GM19463 (cell line): ENCODE data around the gene SNX24.
A peak's percentile ranks its signal among the peaks of the same experiment; 100 is the strongest.

Experiments used
- ATAC-seq: cut with Tn5 transposase; IDR thresholded peaks from one replicate; pipeline ENCODE4 v1.9.1; 2021; ENCODE audit warnings: mild to moderate bottlenecking, moderate library complexity; ENCODE audit not compliant: unreplicated experiment

The SNX24 gene

DNA sequence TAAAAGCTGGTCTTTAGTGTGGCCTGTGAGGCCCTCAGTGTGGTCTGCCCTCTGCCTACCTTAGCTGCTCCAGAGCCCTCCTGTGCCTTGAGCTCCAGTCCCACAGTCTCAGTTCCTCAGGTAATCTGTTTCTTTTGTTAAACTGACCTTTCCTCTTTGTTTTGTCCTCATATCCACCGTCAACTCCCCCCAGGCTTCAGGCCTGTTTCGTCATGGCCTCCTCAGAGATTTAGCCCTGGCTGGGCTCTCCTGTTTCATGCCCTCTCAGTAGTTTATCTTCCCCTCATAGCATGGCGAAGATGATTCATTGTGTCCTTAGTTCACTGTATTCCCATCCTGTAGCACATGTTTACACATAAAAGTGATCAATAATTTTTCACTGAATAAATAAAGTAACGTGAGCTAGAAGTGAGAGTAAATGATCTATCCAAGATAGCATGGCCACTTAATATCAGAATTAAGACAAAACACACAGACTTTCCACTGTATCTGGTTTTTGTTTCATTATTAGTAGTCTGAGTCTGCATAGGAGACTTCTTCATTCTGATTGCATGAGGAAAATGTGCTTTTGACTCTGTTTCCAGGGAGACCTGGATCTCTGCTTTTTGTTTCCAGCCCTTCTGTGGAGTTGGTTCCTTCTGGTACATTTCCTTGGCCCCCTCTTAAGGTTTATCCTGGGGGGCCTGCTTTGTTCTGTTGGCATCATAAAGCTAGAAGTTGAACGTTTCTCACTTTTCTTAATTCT lies 70.5 kb downstream of the SNX24 start:
- ATAC-seq: peak; percentile 94

DNA sequence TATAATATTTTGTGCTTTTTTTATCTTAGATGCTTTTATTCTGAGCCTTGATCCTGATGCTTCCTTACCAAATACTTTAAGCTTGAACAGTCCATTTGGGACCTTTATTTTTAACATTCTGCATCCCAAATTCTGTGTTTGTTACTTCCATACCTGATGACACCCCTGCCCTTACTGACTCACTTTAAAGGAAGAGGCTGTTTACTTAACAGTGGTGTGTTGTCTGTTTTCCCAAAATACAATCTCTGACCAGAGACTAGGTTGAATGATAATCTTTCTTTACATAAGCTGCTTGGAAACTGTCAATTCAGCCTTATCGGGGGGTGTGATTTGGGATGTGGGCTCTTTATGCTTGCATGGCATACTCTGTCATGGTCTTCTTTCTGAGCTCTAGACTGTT lies 71.1 kb downstream of the SNX24 start:
- no peak for ATAC-seq

DNA sequence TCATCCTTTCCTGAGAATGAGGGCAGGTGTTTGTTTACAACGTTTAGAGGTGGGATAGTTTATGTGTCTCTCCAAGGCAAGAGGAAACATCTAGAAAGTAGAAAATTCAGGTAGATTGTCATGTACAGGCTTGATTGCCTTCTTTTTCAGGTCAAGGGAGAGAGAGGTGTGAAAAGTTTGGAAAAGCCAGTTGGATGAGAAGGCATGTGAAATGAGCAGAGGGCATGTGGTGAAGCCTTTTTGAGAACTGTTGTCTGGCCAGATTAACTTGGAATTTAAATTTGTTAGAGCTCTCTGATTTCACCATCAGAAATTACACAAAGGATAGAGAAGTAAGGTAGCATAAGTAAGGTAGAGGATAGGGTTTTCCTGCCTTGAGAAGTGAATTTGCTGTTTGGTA lies 74.6 kb downstream of the SNX24 start:
- ATAC-seq: no peak

DNA sequence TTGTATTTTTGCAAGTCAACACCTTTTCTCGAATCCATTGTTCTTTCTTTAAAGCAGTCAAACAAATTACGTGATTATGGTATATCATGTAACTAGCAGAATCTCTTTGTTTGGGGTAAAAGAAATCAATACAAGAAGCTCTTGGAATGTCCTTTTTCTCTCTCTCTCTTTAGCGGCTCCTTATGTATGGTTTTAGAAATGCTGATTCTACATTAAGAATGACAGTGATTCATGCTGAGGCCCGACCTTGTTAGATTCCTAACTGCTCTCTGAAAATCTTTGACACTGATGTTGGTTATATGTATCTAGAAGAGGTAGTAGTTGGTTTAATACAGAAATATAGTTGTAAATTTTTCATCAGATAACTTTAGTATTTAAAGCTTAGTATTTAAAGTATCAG lies 76.4 kb downstream of the SNX24 start:
- no peak for ATAC-seq

DNA sequence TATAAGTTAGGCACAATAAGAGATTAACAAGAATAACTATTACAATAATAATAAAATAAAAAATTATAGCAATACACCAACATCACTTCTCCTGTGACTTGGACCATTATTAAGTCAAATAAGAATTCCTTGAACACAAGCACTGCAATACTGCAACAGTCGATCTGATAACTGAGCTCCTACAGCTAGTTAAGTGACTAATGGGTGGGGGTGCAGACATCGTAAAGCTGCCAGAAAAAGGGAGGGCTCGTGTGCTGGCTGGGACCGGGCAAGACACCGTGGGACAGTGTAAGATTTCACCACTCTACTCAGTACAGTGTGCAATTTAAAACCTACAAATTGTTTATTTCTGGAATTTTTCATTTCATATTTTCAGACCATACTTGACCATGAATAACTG lies 78.8 kb downstream of the SNX24 start:
- ATAC-seq: no peak

DNA sequence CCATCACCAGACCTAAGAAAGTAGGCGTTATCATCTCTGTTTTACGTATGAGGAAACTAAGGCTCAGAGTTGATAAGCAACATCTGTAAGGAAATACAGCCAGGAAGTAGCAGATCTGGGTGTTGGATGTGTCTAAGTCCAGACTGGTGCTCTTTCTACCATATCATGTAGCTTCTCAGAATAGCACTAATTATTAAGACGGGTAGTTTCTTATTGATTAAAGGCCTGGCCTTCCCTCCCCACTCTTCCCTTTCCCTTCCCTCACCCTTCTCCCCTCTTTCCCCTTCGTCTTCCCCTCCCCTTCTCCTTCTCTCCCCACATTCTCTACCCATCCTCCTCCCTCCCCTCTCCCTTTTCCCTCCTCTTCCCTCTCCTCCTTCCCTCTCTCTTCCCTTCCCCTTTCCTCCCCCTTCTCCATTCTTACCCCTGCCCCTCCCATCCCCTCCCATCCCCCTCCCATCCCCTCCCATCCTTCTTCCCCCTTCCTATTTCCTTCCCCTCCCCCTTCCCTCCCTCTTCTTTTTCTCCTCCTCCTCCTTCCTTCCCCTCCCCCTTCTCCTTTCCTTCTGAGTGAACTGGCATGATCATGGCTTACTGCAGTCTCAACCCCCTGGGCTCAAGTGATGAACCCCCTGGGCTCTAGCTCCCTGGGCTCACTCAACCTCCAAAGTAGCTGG lies 79.4 kb downstream of the SNX24 start:
- ATAC-seq: no peak

DNA sequence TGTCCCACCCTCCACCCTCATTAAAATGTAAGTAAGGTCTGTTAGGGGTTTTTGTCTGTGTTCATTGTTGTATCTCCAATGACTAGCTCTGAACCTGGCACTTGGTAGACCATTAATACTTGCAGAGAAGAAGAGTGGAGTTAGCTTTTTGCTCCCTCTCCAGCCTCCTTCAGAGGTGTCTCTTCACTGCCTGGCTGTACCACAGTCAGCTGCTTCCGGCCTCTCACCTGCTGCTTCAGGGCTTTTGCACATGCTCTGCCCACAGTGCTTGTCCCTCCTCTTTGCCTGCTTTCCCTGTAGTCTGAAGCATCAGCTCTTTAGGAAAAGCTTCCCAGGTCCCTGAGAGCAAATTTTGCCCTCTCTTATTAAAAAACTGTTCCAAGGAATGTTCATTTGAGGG lies 83.6 kb downstream of the SNX24 start:
- no peak for ATAC-seq

DNA sequence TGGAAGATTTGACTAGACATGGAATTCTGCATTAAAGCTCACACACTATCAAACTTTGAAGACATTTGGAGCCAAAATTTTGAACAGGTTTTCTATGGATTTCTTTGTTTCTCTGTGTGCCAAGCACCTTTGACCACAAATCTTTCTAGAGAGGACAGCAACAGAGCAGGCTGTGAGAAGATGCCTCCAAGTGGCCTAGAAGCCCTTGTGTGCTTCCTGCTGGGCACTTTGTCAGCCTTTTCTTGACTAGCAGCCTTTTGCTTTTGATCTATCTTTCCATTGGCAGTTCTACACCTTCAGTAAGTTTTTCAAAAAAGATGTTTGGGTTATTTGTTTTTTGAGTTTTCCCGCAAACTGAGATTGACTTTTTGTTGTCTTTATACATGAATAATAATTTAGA lies 84.6 kb downstream of the SNX24 start:
- no peak for ATAC-seq

DNA sequence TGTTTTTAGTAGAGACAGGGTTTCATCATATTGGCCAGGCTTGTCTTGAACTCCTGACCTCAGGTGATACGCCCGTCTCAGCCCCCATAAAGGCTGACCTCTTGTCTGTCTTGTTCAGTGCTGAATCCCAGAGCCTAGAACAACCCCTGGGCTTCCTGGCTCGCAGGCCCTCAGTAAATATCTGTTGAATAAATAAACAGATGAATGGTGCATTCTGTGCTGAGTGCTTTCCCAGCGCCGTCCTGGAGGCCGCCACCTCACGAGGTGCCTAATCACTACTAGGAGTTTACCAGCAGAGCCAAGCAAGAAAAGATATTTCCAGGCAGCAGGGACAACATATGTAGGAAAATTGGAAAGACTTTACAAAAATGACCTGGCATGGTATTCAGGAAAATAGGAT lies 88.5 kb downstream of the SNX24 start:
- no peak for ATAC-seq

DNA sequence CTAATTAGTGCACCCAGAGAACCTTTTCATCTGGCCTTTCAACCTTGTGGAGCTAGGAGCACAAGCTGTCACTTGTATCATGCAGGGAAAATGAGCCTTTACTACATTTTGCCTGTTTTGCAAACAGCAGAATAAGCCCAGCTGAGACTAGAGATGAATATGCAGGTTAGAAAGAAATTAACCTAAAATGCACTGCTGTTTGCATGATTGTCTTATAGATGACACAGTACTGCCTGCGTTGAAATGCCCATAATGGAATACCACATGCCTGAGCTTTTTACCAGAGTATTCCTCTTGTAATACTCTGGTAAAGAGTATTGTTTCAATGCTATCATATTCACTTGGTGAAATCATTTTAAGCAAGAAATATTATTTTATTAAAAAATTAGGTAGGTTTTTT lies 90.7 kb downstream of the SNX24 start:
- no peak for ATAC-seq

DNA sequence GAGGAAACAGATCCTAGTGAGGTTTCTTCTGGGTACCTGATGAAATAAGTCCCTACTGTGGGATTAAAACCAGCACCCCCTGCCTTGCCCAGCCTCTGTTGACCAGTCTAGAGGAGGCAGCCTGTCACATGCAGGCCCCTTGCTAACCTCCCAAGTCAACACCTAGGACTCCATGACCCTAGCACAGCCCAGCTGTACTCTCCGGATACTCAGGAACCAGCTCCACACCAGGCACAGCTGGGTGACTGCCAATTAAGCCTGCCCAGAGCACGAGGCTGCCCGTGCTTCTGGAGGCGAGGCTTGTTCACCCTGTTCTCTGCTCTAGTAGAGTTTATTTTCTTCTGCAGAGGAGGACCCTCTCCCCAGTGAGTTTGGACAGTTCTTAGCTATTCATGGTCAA lies 92.5 kb downstream of the SNX24 start:
- no peak for ATAC-seq

DNA sequence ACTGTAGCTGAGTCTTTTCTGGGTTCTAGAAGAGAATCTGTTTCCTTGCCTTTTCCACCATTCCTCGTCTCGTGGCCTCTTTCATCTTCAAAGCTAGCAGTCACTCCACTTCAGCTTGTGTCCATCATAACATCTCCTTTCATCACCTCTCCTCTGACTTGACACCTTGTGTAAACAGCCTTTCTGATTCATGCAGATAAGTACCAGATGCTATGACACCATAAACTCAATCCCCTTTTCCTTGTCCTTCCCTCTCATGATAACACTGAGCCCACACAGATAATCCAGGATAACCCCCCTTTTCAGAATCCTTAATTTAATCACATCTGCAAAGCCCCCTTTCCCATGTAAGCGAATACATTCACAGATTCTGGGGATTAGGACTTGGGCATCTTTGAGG lies 95.5 kb downstream of the SNX24 start:
- no peak for ATAC-seq

DNA sequence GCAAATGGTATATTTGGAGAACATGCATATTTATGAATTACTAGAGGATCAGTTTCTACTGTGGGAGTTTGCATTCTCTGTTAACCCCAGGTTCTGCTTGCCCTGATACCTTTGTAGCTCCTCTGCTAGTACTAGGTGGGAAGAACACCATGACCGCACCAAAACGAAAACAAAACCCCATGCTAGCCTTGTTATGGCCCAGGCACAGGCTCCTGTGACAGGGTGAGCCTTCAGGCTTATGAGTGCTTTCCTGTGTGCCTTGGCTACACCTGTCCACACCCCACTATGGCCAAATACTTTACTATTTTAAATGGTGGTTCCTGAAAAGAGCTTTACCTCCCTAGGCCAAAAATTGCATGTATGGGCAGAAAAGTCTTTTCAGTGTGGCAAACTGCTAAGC lies 96.3 kb downstream of the SNX24 start:
- ATAC-seq: no peak

DNA sequence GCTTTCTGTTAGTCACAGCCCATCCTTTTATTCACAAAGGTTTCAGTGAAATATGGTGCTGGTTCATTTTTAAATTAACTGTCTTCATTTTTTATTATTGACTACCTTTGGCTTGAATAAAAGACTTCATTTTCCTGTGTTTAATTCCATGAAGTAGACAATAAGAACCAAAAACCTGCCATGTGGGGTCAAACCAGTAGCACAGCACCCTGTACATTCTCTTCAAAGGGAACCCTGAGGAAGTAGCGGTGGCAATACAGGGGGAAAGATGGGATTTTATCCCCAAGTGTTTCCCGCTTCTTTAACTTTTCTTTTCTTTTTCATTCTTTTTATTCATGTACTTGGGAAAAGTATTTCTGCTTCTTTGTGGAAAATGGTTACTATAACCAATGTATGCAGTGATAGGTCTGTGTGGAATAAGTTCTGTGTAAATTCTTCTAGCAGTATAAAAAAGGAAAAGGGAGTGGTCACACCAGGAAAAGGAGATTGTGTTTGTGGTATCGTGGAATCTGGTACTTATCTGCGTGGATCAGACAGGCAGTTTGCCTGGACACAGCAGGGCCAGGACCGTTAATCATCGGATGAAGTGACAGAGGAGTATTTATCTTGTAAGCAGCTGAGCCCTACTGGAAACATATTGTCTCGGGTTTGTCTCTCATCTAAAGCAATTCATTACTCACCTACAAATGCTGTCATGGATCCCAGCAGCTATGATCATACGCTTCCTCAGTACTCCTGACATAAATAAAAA lies 96.9 kb downstream of the SNX24 start:
- no peak for ATAC-seq

DNA sequence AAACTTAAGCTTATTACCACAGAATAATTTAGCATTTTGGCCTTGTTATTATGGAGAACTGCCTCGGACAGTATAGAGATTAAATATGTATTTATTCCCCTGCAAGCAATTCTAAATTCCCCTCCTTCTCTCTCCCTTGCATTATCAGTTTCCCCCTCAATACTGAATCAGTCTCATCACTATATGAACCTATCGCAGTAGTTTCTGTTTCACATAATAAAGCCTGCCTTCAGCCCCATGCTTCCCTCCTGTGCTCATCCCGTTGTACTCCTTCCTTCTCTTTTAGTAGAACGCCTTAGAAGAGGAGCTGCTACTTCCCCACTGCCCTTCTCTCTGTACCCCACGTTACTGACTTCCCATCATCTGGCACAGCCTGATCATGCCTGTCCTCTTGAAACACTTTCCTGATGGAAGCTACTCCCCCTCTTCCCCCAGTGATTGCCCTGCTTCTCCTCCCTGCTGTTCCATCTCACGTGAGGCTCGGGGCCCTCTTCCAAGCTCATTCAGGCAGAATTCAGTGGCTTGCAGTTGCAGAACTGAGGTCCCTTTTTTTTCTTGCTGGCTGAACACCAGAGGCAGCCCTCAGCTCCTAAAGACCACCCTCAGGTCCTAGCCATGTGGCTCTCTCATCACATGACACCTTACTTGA lies 97.8 kb downstream of the SNX24 start:
- no peak for ATAC-seq

DNA sequence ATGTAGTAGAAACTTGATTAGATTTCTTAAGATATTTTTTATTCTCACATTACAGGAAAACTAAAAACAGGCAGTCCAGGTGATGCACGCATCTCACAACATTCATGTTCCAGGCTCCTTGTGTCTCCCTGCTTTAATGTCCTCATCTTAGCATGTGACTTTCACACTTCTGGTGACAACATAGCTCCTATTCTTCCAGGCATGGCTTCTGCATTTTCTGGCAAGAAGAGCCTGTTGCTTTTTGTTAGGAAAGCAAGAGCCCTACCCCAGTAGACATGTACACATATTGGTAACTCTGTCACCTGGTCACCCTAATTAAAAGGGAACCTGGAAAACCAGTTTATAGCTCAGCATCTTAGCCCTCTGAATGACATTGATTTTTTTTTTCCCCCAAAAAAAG lies 98.6 kb downstream of the SNX24 start:
- ATAC-seq: no peak

DNA sequence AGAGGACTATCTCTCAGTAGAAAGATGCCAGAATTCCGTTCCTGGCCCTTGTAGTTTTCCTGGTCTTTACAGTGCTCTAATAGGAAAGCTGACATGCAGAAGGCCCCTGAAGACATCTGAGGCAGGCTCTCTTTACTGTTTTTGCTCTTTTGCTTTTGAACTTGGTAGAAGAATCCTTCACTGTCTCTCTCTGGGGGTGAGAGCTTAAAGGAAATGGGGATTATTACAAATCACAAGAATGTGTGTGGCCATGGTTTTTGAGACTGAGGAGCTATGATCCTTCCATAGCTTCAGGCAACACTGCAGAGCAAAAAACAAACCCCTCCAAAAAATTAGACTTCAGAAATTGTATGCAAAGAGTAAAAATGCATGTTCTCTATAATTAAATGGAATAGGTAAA lies 102.0 kb downstream of the SNX24 start:
- no peak for ATAC-seq

DNA sequence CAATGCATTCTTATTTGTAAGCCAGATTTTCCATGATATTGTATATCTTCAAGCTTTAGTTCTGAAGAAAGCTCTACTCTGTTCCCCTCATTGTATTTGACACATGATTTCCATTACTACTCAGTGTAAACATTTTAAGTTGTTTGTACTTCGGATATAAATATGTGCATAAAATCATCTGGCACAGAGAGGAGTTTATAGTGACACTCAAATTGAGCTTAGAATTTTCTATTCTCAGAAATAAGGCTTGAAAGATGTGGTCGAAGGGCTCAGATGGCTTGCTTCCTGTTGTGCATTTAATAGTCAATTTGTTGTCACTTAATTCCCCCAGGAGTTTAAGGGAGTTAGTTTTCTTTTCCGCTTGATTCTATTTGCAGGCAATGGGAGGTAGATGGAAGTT lies 102.4 kb downstream of the SNX24 start:
- no peak for ATAC-seq

DNA sequence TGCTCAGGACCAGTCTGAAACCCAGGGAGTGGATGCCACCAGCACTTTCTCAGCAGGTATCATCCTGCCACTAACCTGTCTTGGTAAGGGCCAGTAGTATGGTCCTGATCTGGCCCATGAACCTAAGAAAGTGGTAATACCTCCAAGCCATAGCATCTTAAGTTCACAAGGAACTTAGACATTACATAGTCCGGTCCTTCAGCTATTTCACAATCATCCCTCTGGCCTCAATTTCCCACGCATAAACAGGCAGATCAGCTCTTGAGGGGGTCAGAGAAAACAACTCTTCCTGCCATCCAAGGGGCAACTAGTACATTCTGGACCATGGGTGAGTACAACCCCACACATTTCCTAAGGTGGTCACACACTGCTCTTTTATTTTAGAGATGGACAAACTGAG lies 102.9 kb downstream of the SNX24 start:
- ATAC-seq: no peak

DNA sequence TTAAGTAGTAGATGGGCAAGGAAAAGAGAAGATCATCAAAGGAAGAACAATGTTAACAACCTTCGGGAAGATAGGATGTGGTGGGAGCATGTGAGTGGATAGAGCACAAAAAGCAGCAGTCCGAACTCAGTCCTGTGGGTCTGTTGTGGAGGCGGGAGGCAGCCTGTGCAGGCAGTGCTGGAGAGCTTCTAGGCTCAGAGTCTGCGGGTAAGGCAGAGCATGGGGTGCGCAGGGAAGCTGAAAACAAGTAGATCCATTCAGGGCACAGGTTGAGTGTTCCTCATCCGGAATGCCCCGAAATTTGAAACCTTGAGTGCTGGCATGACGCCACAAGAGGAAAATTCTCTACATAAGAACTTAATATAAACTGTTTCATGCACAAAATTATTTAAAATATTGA lies 106.2 kb downstream of the SNX24 start:
- ATAC-seq: no peak

DNA sequence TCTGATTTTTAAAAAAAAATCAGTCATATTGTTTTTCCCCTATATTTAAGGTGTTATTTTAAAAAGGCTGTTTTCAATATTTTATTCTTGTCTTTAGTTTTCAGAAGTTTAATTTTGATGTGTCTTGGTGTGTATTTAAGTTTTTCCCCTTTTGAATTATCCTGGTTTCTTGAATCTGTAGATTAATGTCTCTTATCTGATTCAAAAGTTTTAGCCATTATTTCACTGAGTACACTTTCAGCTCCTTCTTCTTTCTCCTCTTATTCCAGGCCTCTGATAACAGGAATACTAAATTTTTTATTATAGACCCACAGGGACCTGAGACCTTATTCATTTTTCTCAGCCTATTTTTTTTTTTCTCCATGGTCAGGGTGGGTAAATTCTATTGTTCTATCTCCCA lies 109.3 kb downstream of the SNX24 start:
- no peak for ATAC-seq

DNA sequence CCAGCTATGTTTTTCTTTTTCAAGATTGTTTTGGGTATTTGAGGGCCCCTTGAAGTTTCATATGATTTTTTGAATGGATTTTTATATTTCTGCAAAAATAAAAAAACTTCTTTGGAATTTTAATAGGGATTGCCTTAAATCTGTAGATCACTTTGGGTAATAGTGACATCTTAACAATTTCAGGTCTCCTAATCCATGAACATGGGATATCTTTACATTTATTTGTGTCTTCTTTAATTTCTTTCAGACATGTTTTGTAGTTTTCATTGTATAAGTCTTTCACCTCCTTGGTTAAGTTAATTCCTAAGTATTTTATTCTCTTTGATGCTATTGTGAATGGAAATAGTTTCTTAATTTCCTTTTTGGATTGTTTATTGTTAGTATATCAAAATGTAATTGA lies 112.0 kb downstream of the SNX24 start:
- ATAC-seq: no peak
